A673 (cell line): ENCODE data around the gene BCAS1.

Experiments used
- EZH2 ChIP-seq: fragments of 200-600 bp; sonication (generic); IDR thresholded peaks from 2 replicates; pipeline ENCODE4 v1.6.1; 2017; ENCODE audit warnings: borderline replicate concordance, low read depth, mild to moderate bottlenecking, mixed read lengths, antibody characterized with exemption, low read length; ENCODE audit not compliant: poor library complexity, severe bottlenecking
- TF ChIP-seq, protein P1 (sequence below): fragments of 300-800, 200-600 bp; sonication (generic); conservative IDR thresholded peaks from 2 replicates; pipeline ENCODE4 v1.5.1; 2017; ENCODE audit warnings: low read depth, mild to moderate bottlenecking, antibody characterized with exemption, low read length, moderate library complexity, mixed read lengths

DNA sequence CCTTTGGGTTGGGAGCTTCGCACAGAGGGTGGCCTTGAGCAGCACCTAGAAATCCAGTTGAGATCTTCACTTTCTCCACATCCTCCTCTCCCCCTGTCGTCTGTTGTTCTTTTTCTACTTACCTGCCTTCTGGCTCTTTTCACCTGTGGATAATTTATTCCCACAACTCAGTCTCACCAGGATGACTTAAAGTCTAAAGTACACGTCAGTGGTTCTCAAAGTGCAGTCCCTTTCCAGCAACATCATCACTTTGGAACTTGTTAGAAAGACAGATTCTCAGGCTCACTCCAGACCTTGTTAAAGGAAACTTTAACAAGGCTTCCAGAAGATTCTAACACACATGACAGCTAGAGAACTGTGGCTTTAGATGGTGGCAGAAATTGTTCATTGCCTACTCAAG is 27.7 kb upstream of the BCAS1 start:
- TF ChIP-seq, protein P1, sequence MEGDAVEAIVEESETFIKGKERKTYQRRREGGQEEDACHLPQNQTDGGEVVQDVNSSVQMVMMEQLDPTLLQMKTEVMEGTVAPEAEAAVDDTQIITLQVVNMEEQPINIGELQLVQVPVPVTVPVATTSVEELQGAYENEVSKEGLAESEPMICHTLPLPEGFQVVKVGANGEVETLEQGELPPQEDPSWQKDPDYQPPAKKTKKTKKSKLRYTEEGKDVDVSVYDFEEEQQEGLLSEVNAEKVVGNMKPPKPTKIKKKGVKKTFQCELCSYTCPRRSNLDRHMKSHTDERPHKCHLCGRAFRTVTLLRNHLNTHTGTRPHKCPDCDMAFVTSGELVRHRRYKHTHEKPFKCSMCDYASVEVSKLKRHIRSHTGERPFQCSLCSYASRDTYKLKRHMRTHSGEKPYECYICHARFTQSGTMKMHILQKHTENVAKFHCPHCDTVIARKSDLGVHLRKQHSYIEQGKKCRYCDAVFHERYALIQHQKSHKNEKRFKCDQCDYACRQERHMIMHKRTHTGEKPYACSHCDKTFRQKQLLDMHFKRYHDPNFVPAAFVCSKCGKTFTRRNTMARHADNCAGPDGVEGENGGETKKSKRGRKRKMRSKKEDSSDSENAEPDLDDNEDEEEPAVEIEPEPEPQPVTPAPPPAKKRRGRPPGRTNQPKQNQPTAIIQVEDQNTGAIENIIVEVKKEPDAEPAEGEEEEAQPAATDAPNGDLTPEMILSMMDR: no peak
- no peak for TF ChIP-seq EZH2
